IMR-90 (cell line): ENCODE results near the gene BTNL2. TPM values are rescaled to one million over a fixed set of nuclear protein-coding genes. Genes with fewer than 3 reads are reported as not detected.

Source experiments
- ATAC-seq: fragments of 200-7000 bp; cut with Tn5 transposase; 2 replicates; pipeline ENCODE4 v1.9.1; 2020; ENCODE audit warnings: low read depth, mild to moderate bottlenecking, moderate library complexity
- BruUV-seq: library from RNA; stranded (reverse); fragments of 400-500 nt; replicated peaks from 2 replicates; lab custom pipeline; 2021; lab: Mats Ljungman, UMichigan
- CTCF ChIA-PET: fragments of 300-600 bp; formaldehyde crosslinking; extraction: SDS; loops from one replicate; lab custom pipeline; 2021; ENCODE audit warnings: antibody characterized with exemption; lab: Yijun Ruan, JAX
- POLR2A ChIA-PET: fragments of 300-600 bp; sonication (Branson Sonifier 250); formaldehyde crosslinking; loops from one replicate; lab custom pipeline; 2022; ENCODE audit warnings: antibody characterized with exemption; ENCODE audit not compliant: unreplicated experiment; lab: Charles Lee
- DNase-seq: peaks from one replicate; pipeline ENCODE4 v3.0.0; 2013
- H2AFZ ChIP-seq: replicated peaks from 2 replicates; pipeline ENCODE3; 2013; ENCODE audit warnings: low read length, mild to moderate bottlenecking; ENCODE audit not compliant: poor library complexity
- H2AK5ac ChIP-seq: 2 replicates; pipeline ENCODE4 v1.6.1; 2013; ENCODE audit warnings: low read depth, low read length, inconsistent platforms
- H2AK9ac ChIP-seq: replicated peaks from 2 replicates; pipeline ENCODE3; 2013; ENCODE audit warnings: mild to moderate bottlenecking, low read depth, low read length, moderate library complexity; ENCODE audit not compliant: poor library complexity
- H2BK120ac ChIP-seq: 2 replicates; pipeline ENCODE4 v1.6.1; 2013; ENCODE audit warnings: low read depth, low read length, inconsistent platforms
- H2BK15ac ChIP-seq: 3 replicates; pipeline ENCODE4 v1.6.1; 2013; ENCODE audit warnings: low read depth, low read length, inconsistent platforms
- H2BK20ac ChIP-seq: 2 replicates; pipeline ENCODE4 v1.6.1; 2013; ENCODE audit warnings: low read depth, mild to moderate bottlenecking, inconsistent platforms, low read length, moderate library complexity
- H2BK5ac ChIP-seq: 2 replicates; pipeline ENCODE4 v1.6.1; 2013; ENCODE audit warnings: mild to moderate bottlenecking, low read depth, low read length, inconsistent platforms; ENCODE audit not compliant: poor library complexity, severe bottlenecking
- H3K14ac ChIP-seq: replicated peaks from 2 replicates; pipeline ENCODE4 v1.6.1; 2013; ENCODE audit warnings: low read depth, low read length, inconsistent platforms
- H3K18ac ChIP-seq: 2 replicates; pipeline ENCODE4 v1.6.1; 2013; ENCODE audit warnings: low read depth, low read length, control low read depth
- H3K23ac ChIP-seq: 2 replicates; pipeline ENCODE4 v1.6.1; 2013; ENCODE audit warnings: low read depth, low read length, inconsistent platforms
- H3K27ac ChIP-seq: 2 replicates; pipeline ENCODE4 v1.5.1; 2013; ENCODE audit warnings: mild to moderate bottlenecking, control low read depth, low read length; ENCODE audit not compliant: insufficient read depth
- H3K27me3 ChIP-seq: 2 replicates; pipeline ENCODE4 v1.6.1; 2013; ENCODE audit warnings: low read length; ENCODE audit not compliant: control insufficient read depth, insufficient read depth
- H3K36me3 ChIP-seq: 2 replicates; pipeline ENCODE4 v1.6.1; 2013; ENCODE audit warnings: low read length, mixed read lengths; ENCODE audit not compliant: control insufficient read depth, insufficient read depth
- H3K4ac ChIP-seq: 2 replicates; pipeline ENCODE4 v1.6.1; 2013; ENCODE audit warnings: low read depth, low read length, inconsistent platforms
- H3K4me1 ChIP-seq: 2 replicates; pipeline ENCODE4 v1.6.1; 2013; ENCODE audit warnings: low read length, mixed read lengths; ENCODE audit not compliant: control insufficient read depth, insufficient read depth
- H3K4me2 ChIP-seq: 2 replicates; pipeline ENCODE4 v1.6.1; 2013; ENCODE audit warnings: low read depth, mild to moderate bottlenecking, control low read depth, low read length, moderate library complexity
- H3K4me3 ChIP-seq: 2 replicates; pipeline ENCODE4 v1.5.1; 2013; ENCODE audit warnings: low read depth, mild to moderate bottlenecking, control low read depth, low read length, moderate library complexity; ENCODE audit not compliant: insufficient read depth
- H3K56ac ChIP-seq: 2 replicates; pipeline ENCODE4 v1.6.1; 2013; ENCODE audit warnings: low read length, inconsistent platforms; ENCODE audit not compliant: insufficient read depth; ENCODE audit errors: extremely low read depth
- H3K79me1 ChIP-seq, 2 experiments: 2 replicates each; pipeline ENCODE4 v1.6.1; 2013; ENCODE audit warnings: low read length in 2 of 2, inconsistent platforms in 1 of 2, low read depth in 1 of 2
- H3K9ac ChIP-seq: 2 replicates; pipeline ENCODE4 v1.6.1; 2013; ENCODE audit warnings: low read depth, low read length, control low read depth
- H3K9me1 ChIP-seq: 2 replicates; pipeline ENCODE4 v1.6.1; 2013; ENCODE audit warnings: low read length, inconsistent platforms; ENCODE audit not compliant: insufficient read depth
- H3K9me3 ChIP-seq: 2 replicates; pipeline ENCODE4 v1.6.1; 2013; ENCODE audit warnings: low read length; ENCODE audit not compliant: control insufficient read depth, insufficient read depth
- H4K20me1 ChIP-seq: 2 replicates; pipeline ENCODE4 v1.6.1; 2013; ENCODE audit warnings: low read length, inconsistent platforms; ENCODE audit not compliant: insufficient read depth
- H4K5ac ChIP-seq: 2 replicates; pipeline ENCODE4 v1.6.1; 2013; ENCODE audit warnings: mild to moderate bottlenecking, low read depth, low read length, control low read depth
- H4K8ac ChIP-seq, 2 experiments: 2 replicates each; pipeline ENCODE4 v1.6.1; 2013; ENCODE audit warnings: low read depth in 2 of 2, low read length in 2 of 2, control low read depth in 1 of 2, inconsistent platforms in 1 of 2
- H4K91ac ChIP-seq: 2 replicates; pipeline ENCODE4 v1.6.1; 2013; ENCODE audit warnings: low read depth, low read length, inconsistent platforms; ENCODE audit not compliant: insufficient read depth
- BHLHE40 ChIP-seq: fragments of 150-350 bp; IDR thresholded peaks from 2 replicates; pipeline ENCODE4 v1.6.1; 2016; ENCODE audit warnings: mild to moderate bottlenecking, low read depth, low read length
- CEBPB ChIP-seq: IDR thresholded peaks from 2 replicates; pipeline ENCODE4 v1.6.1; 2012; ENCODE audit warnings: low read depth, low read length, improper control_type of control experiment
- CHD1 ChIP-seq: IDR thresholded peaks from 2 replicates; pipeline ENCODE4 v1.6.1; 2012; ENCODE audit warnings: low read depth, low read length, improper control_type of control experiment
- CTCF ChIP-seq: conservative IDR thresholded peaks from 2 replicates; pipeline ENCODE4 v1.5.1; 2012; ENCODE audit warnings: mild to moderate bottlenecking, low read depth, low read length, improper control_type of control experiment
- FOS ChIP-seq: fragments of 150-350 bp; IDR thresholded peaks from 2 replicates; pipeline ENCODE4 v1.6.1; 2016; ENCODE audit warnings: low read depth, low read length
- MAFK ChIP-seq: IDR thresholded peaks from 2 replicates; pipeline ENCODE4 v1.6.1; 2012; ENCODE audit warnings: low read depth, low read length, improper control_type of control experiment
- MAZ ChIP-seq: IDR thresholded peaks from 2 replicates; pipeline ENCODE4 v1.6.1; 2012; ENCODE audit warnings: low read depth, mild to moderate bottlenecking, low read length, improper control_type of control experiment, moderate library complexity, borderline replicate concordance
- MXI1 ChIP-seq: IDR thresholded peaks from 2 replicates; pipeline ENCODE4 v1.6.1; 2012; ENCODE audit warnings: low read depth, mild to moderate bottlenecking, low read length, moderate library complexity, borderline replicate concordance
- NFE2L2 ChIP-seq: fragments of 150-350 bp; IDR thresholded peaks from 2 replicates; pipeline ENCODE4 v1.6.1; 2016; ENCODE audit warnings: low read depth, mild to moderate bottlenecking, low read length
- POLR2A ChIP-seq: IDR thresholded peaks from 2 replicates; pipeline ENCODE4 v1.6.1; 2012; ENCODE audit warnings: mild to moderate bottlenecking, low read depth, low read length
- RAD21 ChIP-seq: IDR thresholded peaks from 2 replicates; pipeline ENCODE4 v1.6.1; 2012; ENCODE audit warnings: low read length, improper control_type of control experiment
- RCOR1 ChIP-seq: IDR thresholded peaks from 2 replicates; pipeline ENCODE4 v1.6.1; 2012; ENCODE audit warnings: mild to moderate bottlenecking, low read length, improper control_type of control experiment; ENCODE audit not compliant: insufficient replicate concordance
- RFX5 ChIP-seq: IDR thresholded peaks from 2 replicates; pipeline ENCODE4 v1.8.0; 2012; ENCODE audit warnings: low read depth, mild to moderate bottlenecking, low read length, moderate library complexity
- SMC3 ChIP-seq: fragments of 150-350 bp; IDR thresholded peaks from 2 replicates; pipeline ENCODE4 v1.6.1; 2016; ENCODE audit warnings: low read depth, mild to moderate bottlenecking, antibody characterized with exemption, low read length, moderate library complexity
- WGBS, 2 experiments: methylation state at CpG; one replicate each; pipeline versions ENCODE4 v1.1.5 to v1.1.7; 2013; ENCODE audit warnings: missing lambda C conversion rate in 2 of 2; ENCODE audit not compliant: insufficient read length in 1 of 2; ENCODE audit errors: extremely low coverage in 2 of 2; 5-methylcytosine and 5-hydroxymethylcytosine counted together
- dilution Hi-C: fragments of 300-500 bp; cut with HindIII; formaldehyde crosslinking; loops from one replicate; pipeline ENCODE4 v1.14.3; 2018; ENCODE audit warnings: low sequenced_read_pairs; ENCODE audit not compliant: unreplicated experiment
- in situ Hi-C: fragments of 300-500 bp; cut with MboI; formaldehyde crosslinking; loops from 3 replicates; pipeline ENCODE4 v1.14.3; 2019; ENCODE audit warnings: low sequenced_read_pairs, inconsistent platforms, mixed read lengths
- intact Hi-C: fragments of 100-400 bp; cut with micrococcal nuclease; formaldehyde crosslinking; loops from 2 replicates; pipeline ENCODE4 v1.10.0; 2022
- polyA plus RNA-seq, 3 experiments: library from polyadenylated mRNA; depleted of rRNA; stranded (reverse); fragments of >200 nt; gene quantifications; 2 replicates each; pipeline ENCODE4 v1.2.3, GENCODE V29; 2012; ENCODE audit warnings: low replicate concordance in 1 of 3
- total RNA-seq: library from RNA; depleted of rRNA; stranded (reverse); fragments of >200 nt; gene quantifications from 2 replicates; pipeline ENCODE4 v1.2.3, GENCODE V29; 2012
- TF ChIP-seq, protein P1 (sequence below): fragments of 150-350 bp; IDR thresholded peaks from 2 replicates; pipeline ENCODE4 v1.6.1; 2017; ENCODE audit warnings: mild to moderate bottlenecking, antibody characterized with exemption, low read length, low read depth
- TF ChIP-seq, protein P2 (sequence below): fragments of 150-350 bp; IDR thresholded peaks from 2 replicates; pipeline ENCODE4 v1.6.1; 2016; ENCODE audit warnings: low read depth, mild to moderate bottlenecking, low read length, moderate library complexity, borderline replicate concordance

The BTNL2 gene
- total and polyA plus RNA-seq, 2 of the 4 experiments (the other 2 are of a cell fraction): not detected

- no peaks in the 10 kb centered on the region for H3K79me1 ChIP-seq
- ChIA-PET CTCF (interaction anchor here (0.6 kb wide), 1 partner anchor 43 kb away, joined by 3 read pairs; no protein-coding TSS in a partner anchor), POLR2A (no interaction called here)
- H2BK20ac ChIP-seq: no peak overlapping the region
- no peak overlapping the region for H3K4ac ChIP-seq
- no peak overlapping the region for H3K4me3 ChIP-seq
- no peak for ATAC-seq
- in situ Hi-C loops (no loop called here), intact Hi-C loops (no loop called here), dilution Hi-C loops (no loop called here)
- no peak overlapping the region for H4K5ac ChIP-seq
- H3K18ac ChIP-seq: no peak overlapping the region
- DNase-seq: no peak
- H2AK9ac ChIP-seq: no peak overlapping the region
- no peaks in the 10 kb centered on the region for H3K36me3 ChIP-seq
- peaks cover 4% of the 10 kb centered on the region for H3K27me3 ChIP-seq
- H3K27ac ChIP-seq: no peak overlapping the region
- BruUV-seq: no TSS peak
- WGBS, 2 experiments: no CpG with 5 or more reads among the region's 1 CpG
- H4K8ac ChIP-seq: no peak overlapping the region
- no peak overlapping the region for H3K14ac ChIP-seq
- no peak overlapping the region for H3K4me2 ChIP-seq
- no peaks in the 10 kb centered on the region for H3K9me1 ChIP-seq
- no peak for TF ChIP-seq RAD21
- TF ChIP-seq RCOR1: no peak
- TF ChIP-seq FOS: no peak
- no peak for TF ChIP-seq BHLHE40
- no peak for TF ChIP-seq CHD1
- no peak for TF ChIP-seq SMC3
- TF ChIP-seq, protein P1, sequence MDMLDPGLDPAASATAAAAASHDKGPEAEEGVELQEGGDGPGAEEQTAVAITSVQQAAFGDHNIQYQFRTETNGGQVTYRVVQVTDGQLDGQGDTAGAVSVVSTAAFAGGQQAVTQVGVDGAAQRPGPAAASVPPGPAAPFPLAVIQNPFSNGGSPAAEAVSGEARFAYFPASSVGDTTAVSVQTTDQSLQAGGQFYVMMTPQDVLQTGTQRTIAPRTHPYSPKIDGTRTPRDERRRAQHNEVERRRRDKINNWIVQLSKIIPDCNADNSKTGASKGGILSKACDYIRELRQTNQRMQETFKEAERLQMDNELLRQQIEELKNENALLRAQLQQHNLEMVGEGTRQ: no peak
- TF ChIP-seq MAFK: no peak
- TF ChIP-seq RFX5: no peak
- TF ChIP-seq, protein P2, sequence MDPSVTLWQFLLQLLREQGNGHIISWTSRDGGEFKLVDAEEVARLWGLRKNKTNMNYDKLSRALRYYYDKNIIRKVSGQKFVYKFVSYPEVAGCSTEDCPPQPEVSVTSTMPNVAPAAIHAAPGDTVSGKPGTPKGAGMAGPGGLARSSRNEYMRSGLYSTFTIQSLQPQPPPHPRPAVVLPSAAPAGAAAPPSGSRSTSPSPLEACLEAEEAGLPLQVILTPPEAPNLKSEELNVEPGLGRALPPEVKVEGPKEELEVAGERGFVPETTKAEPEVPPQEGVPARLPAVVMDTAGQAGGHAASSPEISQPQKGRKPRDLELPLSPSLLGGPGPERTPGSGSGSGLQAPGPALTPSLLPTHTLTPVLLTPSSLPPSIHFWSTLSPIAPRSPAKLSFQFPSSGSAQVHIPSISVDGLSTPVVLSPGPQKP: no peak
- TF ChIP-seq CTCF: no peak
- TF ChIP-seq CEBPB: no peak
- no peak for TF ChIP-seq MAZ
- no peak for TF ChIP-seq POLR2A
- TF ChIP-seq NFE2L2: no peak
- no peak for TF ChIP-seq MXI1
- no peak overlapping the region for H3K23ac ChIP-seq
- no peak overlapping the region for H3K9ac ChIP-seq
- H2AFZ ChIP-seq: no peak overlapping the region
- no peaks in the 10 kb centered on the region for H4K20me1 ChIP-seq
- no peaks in the 10 kb centered on the region for H3K9me3 ChIP-seq
- no peak overlapping the region for H2BK120ac ChIP-seq
- H2AK5ac ChIP-seq: no peak overlapping the region
- H4K91ac ChIP-seq: no peak overlapping the region
- H2BK15ac ChIP-seq: no peak overlapping the region
- H3K4me1 ChIP-seq: no peaks in the 10 kb centered on the region
- H2BK5ac ChIP-seq: no peak overlapping the region
- H3K56ac ChIP-seq: no peak overlapping the region
Measured at GRCh38 chr6:32382757-32383420, 24.1 kb downstream of the BTNL2 start.
